Osteocyte (in vitro differentiated cells): ENCODE measurements around the gene CFAP210. TPM values are rescaled to one million over a fixed set of nuclear protein-coding genes. Genes with fewer than 3 reads are reported as not detected.

ENCODE experiments used
- DNase-seq: peaks from one replicate; pipeline ENCODE4 v3.0.0; 2021; ENCODE audit warnings: mixed read lengths; ENCODE audit not compliant: unreplicated experiment; ENCODE audit errors: extremely low spot score
- H3K27ac Mint-ChIP-seq: one replicate; pipeline ENCODE4 v1.8.0; 2021; ENCODE audit warnings: mild to moderate bottlenecking, mixed read lengths; ENCODE audit not compliant: unreplicated experiment
- H3K27me3 Mint-ChIP-seq: one replicate; pipeline ENCODE4 v1.8.0; 2021; ENCODE audit warnings: mixed read lengths; ENCODE audit not compliant: unreplicated experiment
- H3K36me3 Mint-ChIP-seq: one replicate; pipeline ENCODE4 v1.8.0; 2021; ENCODE audit warnings: mixed read lengths; ENCODE audit not compliant: unreplicated experiment
- H3K4me1 Mint-ChIP-seq: one replicate; pipeline ENCODE4 v1.8.0; 2021; ENCODE audit warnings: mixed read lengths; ENCODE audit not compliant: unreplicated experiment
- H3K4me3 Mint-ChIP-seq: one replicate; pipeline ENCODE4 v1.8.0; 2021; ENCODE audit warnings: mild to moderate bottlenecking, moderate library complexity, mixed read lengths; ENCODE audit not compliant: unreplicated experiment
- H3K9me3 Mint-ChIP-seq: one replicate; pipeline ENCODE4 v1.8.0; 2021; ENCODE audit warnings: mixed read lengths; ENCODE audit not compliant: unreplicated experiment
- total RNA-seq: library from RNA; stranded (reverse); gene quantifications from 2 replicates; pipeline ENCODE4 v1.2.1, GENCODE V29; 2021
- TF ChIP-seq, protein P1 (sequence below): fragments of 200-600 bp; sonication (generic); IDR thresholded peaks from 2 replicates; pipeline ENCODE4 v1.5.0; 2021; ENCODE audit warnings: antibody characterized with exemption, mild to moderate bottlenecking, moderate library complexity

The CFAP210 gene
- total RNA-seq, 1 donor from 2014 or later, result not detected

DNA sequence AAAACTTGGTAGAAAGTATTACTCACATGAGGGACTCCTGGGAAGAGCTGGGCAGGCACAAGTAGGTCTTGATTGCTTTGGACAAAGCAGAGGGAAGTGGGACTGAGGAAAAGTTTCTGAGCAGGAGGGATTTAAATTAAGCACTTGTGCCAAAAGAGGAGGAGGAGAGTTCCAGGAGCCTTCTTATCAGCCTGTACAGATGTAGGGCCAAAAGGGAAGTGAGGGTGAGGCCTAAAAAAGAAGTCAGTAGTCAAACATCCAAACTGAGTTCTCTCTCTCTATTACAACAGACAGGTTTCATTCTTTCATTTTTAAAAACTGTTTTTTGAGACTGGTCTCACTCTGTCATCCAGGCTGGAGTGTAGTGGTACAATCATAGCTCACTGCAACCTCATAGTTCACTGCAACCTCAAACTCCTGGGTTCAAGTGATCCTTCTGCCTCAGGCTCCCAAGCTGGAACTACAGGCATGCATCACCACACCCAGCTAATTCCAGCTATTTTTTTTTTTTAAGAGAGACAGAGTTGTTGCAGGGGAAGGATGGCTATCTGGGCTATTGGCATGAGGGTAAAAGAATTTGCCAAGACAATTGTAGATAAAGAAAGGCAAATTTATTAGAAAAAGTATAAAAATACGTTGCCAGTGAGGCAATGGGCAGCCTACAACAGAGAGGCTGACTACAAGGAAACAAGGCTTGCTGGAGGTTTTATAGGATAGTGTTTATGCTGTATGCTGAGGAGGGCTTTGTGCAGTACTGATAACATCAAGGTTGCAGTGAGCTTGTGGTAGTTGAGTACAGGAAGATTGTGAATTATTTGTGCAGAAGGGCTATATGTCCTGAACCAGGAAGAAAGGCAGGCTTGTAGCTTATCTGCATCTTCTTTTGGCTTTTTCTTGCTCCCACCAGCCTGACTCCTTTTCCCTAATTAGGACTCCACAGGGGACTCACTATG, 29.0 kb downstream of the CFAP210 start:
- Mint-ChIP-seq H3K4me3 (no peak overlapping the region), H3K36me3 (no peaks in the 10 kb centered on the region), H3K4me1 (no peaks in the 10 kb centered on the region), H3K27ac (no peak overlapping the region), H3K27me3 (peaks cover 5% of the 10 kb centered on the region), H3K9me3 (no peaks in the 10 kb centered on the region)
- DNase-seq, result no peak
- TF ChIP-seq, protein P1, sequence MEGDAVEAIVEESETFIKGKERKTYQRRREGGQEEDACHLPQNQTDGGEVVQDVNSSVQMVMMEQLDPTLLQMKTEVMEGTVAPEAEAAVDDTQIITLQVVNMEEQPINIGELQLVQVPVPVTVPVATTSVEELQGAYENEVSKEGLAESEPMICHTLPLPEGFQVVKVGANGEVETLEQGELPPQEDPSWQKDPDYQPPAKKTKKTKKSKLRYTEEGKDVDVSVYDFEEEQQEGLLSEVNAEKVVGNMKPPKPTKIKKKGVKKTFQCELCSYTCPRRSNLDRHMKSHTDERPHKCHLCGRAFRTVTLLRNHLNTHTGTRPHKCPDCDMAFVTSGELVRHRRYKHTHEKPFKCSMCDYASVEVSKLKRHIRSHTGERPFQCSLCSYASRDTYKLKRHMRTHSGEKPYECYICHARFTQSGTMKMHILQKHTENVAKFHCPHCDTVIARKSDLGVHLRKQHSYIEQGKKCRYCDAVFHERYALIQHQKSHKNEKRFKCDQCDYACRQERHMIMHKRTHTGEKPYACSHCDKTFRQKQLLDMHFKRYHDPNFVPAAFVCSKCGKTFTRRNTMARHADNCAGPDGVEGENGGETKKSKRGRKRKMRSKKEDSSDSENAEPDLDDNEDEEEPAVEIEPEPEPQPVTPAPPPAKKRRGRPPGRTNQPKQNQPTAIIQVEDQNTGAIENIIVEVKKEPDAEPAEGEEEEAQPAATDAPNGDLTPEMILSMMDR, result no peak

DNA sequence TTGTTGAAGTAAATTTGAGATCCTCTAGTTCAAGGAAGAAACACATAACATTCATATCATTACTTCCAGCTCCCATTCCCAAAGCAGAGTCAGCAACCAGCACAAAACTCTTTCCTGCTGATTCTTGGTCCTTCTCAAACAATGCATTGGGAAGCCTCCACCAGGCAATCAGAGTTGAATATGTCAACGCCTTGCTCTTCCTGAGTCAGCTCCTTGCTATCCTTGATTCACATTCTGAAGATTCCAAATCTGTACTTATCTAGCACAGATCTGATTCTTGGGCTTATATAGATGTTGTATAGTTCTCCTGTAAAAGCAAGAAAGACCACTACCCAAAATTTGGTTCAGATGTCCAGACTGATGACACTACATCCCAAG, 29.6 kb downstream of the CFAP210 start:
- Mint-ChIP-seq H3K4me3 (no peak overlapping the region), H3K27ac (no peak overlapping the region), H3K4me1 (no peaks in the 10 kb centered on the region), H3K27me3 (peaks cover 7% of the 10 kb centered on the region), H3K36me3 (no peaks in the 10 kb centered on the region), H3K9me3 (no peaks in the 10 kb centered on the region)
- DNase-seq, result no peak
- TF ChIP-seq, protein P1, result no peak

DNA sequence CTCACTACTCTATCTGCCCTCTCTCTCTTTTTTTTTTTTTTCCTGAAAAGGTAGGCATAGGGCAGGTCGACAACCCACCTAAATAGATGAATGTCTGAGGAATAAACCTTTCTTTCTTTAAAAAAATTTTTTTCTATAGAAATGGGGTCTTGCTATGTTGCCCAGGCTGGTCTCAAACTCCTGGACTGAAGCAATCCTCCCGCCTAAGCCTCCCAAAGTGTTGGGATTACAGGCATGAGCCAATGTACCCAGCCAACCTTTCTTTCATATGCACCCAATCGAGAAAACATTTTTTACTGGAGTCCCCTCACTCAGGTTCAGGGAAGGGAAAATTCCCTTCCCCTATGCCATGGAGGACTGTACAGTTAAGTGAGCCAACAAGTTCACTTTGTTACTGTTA, 31.0 kb downstream of the CFAP210 start:
- no peaks in the 10 kb centered on the region for H3K36me3 Mint-ChIP-seq
- TF ChIP-seq, protein P1, result no peak
- no peak overlapping the region for H3K4me3 Mint-ChIP-seq
- no peak overlapping the region for H3K27ac Mint-ChIP-seq
- DNase-seq, result no peak
- H3K9me3 Mint-ChIP-seq, result no peaks in the 10 kb centered on the region
- no peaks in the 10 kb centered on the region for H3K4me1 Mint-ChIP-seq
- peaks cover 10% of the 10 kb centered on the region for H3K27me3 Mint-ChIP-seq

- Mint-ChIP-seq H3K36me3 (no peaks in the 10 kb centered on the region), H3K27me3 (peaks cover 10% of the 10 kb centered on the region), H3K4me3 (no peak overlapping the region), H3K9me3 (no peaks in the 10 kb centered on the region), H3K27ac (no peak overlapping the region), H3K4me1 (no peaks in the 10 kb centered on the region)
- TF ChIP-seq, protein P1, result no peak
- no peak for DNase-seq
Measured at GRCh38 chr2:169662744-169663143, 31.5 kb downstream of the CFAP210 start.

DNA sequence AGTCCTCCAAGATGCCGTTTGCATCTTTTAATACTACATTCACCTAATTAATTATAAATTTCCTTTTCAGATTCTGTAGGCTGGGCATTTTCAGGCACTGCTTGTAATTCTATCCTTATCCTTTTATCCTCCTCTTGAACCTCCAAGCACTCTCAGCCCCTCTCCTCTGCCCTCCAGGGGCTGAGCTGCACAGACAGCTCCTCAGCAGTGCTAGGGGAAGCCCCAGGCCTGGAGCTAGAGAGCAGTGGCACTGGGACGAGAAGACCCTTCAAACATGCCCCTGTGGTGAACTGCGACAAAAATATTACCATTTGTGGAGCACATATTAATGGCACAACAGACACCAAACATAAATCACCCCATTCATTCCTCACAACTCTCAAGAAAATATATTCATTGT, 32.9 kb downstream of the CFAP210 start:
- H3K27me3 Mint-ChIP-seq, result peaks cover 13% of the 10 kb centered on the region
- no peaks in the 10 kb centered on the region for H3K9me3 Mint-ChIP-seq
- TF ChIP-seq, protein P1, result no peak
- no peak for DNase-seq
- H3K27ac Mint-ChIP-seq, result no peak overlapping the region
- no peak overlapping the region for H3K4me3 Mint-ChIP-seq
- no peaks in the 10 kb centered on the region for H3K4me1 Mint-ChIP-seq
- no peaks in the 10 kb centered on the region for H3K36me3 Mint-ChIP-seq
